ENCODE measurements around the gene MMAB. TPM values are rescaled to one million over a fixed set of nuclear protein-coding genes. Genes with fewer than 3 reads are reported as not detected.

The MMAB gene
- total RNA-seq, 1 experiment from 2014 or later = 24.3 TPM

DNA sequence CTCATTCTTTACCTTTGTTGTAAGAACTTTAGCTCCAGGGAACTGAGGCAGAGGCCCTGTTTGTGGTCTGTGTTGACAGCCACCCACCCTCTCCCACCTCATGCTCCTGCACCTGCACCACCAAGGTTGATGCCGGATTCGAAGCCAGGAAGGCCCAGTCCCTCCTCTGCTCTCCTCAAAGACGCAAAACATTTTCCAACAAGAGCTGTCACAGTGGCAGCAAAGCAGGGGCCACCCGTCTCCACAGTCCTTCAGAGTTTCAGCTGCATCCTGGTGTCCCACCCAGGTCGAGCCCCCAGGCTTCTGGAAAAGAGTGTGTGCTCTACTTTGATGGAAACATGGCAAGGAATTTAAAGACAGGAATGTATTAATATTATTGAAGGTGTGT lies 37.4 kb downstream of the MMAB start:
- H3K56ac ChIP-seq (ENCODE audit: insufficient read length, low read depth, low read length) = no peak overlapping the region
- H2AK5ac ChIP-seq (ENCODE audit: insufficient read length, low read length) = no peak overlapping the region
- H3K27ac ChIP-seq (ENCODE audit: insufficient read length, low read depth, low read length) = no peak overlapping the region
- no peak overlapping the region for H4K91ac ChIP-seq (ENCODE audit: insufficient read length, low read depth, low read length)
- H2AFZ ChIP-seq (ENCODE audit: low read length) = no peak overlapping the region
- H3K23me2 ChIP-seq (ENCODE audit: insufficient read length, low read depth, low read length, poor library complexity, severe bottlenecking) = no peaks in the 10 kb centered on the region
- H3K79me2 ChIP-seq (ENCODE audit: insufficient read depth, low read length) = no peaks in the 10 kb centered on the region
- no CpG with 5 or more reads among the region's 5 CpGs for WGBS (ENCODE audit: extremely low coverage, insufficient read length, low lambda C conversion rate)
- no peak overlapping the region for H3K23ac ChIP-seq (ENCODE audit: insufficient read length, low read depth, low read length)
- Mint-ChIP-seq H3K36me3 (ENCODE audit: insufficient read depth in 1 of 3, low read depth in 3 of 3) (peaks cover 0 to 4% (median 3%) of the 10 kb centered on the region in 3 experiments; a peak in 4 of 7 replicates), H3K27me3 (ENCODE audit: low read depth) (no peaks in the 10 kb centered on the region), H3K4me1 (0 out of 4 replicates have a peak, but pooled peaks cover 4 to 6% of the 10 kb centered on the region in 2 experiments), H3K4me3 (no peak overlapping the region), H3K27ac (no peak overlapping the region), H3K9me3 (no peaks in the 10 kb centered on the region)
- no peak overlapping the region for H3K4me2 ChIP-seq (ENCODE audit: insufficient read depth, insufficient read length, low read length)
- no peak overlapping the region for H2BK12ac ChIP-seq (ENCODE audit: insufficient read length, low read depth, low read length)
- no peak overlapping the region for H2BK5ac ChIP-seq (ENCODE audit: insufficient read length, low read length)
- no peak overlapping the region for H4K5ac ChIP-seq (ENCODE audit: insufficient read length, low read depth, low read length)
- H3K27me3 ChIP-seq (ENCODE audit: insufficient read depth, low read length) = no peaks in the 10 kb centered on the region
- no peak overlapping the region for H3K4ac ChIP-seq (ENCODE audit: low read depth, low read length)
- H3K4me1 ChIP-seq (ENCODE audit: insufficient read depth, low read length) = no peaks in the 10 kb centered on the region
- TF ChIP-seq, protein P1, sequence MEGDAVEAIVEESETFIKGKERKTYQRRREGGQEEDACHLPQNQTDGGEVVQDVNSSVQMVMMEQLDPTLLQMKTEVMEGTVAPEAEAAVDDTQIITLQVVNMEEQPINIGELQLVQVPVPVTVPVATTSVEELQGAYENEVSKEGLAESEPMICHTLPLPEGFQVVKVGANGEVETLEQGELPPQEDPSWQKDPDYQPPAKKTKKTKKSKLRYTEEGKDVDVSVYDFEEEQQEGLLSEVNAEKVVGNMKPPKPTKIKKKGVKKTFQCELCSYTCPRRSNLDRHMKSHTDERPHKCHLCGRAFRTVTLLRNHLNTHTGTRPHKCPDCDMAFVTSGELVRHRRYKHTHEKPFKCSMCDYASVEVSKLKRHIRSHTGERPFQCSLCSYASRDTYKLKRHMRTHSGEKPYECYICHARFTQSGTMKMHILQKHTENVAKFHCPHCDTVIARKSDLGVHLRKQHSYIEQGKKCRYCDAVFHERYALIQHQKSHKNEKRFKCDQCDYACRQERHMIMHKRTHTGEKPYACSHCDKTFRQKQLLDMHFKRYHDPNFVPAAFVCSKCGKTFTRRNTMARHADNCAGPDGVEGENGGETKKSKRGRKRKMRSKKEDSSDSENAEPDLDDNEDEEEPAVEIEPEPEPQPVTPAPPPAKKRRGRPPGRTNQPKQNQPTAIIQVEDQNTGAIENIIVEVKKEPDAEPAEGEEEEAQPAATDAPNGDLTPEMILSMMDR (conservative IDR thresholded peaks at IDR 0.05) = no peak
- H4K20me1 ChIP-seq (ENCODE audit: control insufficient read depth, insufficient read depth, insufficient read length) = no peaks in the 10 kb centered on the region
- no peak overlapping the region for H3K18ac ChIP-seq (ENCODE audit: insufficient read length, low read depth, low read length)
- H2BK20ac ChIP-seq (ENCODE audit: low read depth, low read length, poor library complexity, severe bottlenecking) = no peak overlapping the region
- H3T11ph ChIP-seq (ENCODE audit: low read length) = no peak overlapping the region
- H2BK120ac ChIP-seq (ENCODE audit: low read depth, low read length, poor library complexity, severe bottlenecking) = no peak overlapping the region
- no peak overlapping the region for H3K14ac ChIP-seq (ENCODE audit: insufficient read depth, low read length)
- no peak overlapping the region for H2BK15ac ChIP-seq (ENCODE audit: low read depth, low read length)
- no peaks in the 10 kb centered on the region for H3K9me3 ChIP-seq (ENCODE audit: control insufficient read depth, low read depth, low read length)
- no peak overlapping the region for H4K8ac ChIP-seq (replicated peaks; ENCODE audit: insufficient read length, low read depth, low read length)
- DNase-seq = no peak
- H3K79me1 ChIP-seq (ENCODE audit: insufficient read depth, low read depth, low read length, poor library complexity, severe bottlenecking) = no peaks in the 10 kb centered on the region
- no peak overlapping the region for H3K9ac ChIP-seq (ENCODE audit: extremely low read depth, insufficient read length, low read length)
